ENCODE data around the gene PGAP3.
"Not testable (repeated sequence)": the region's sequence is repeated elsewhere in the genome, so short reads cannot be mapped to it uniquely, and the experiment has no call there.

The PGAP3 gene

GRCh38 chr17:39714234-39714633, 26.4 kb upstream of the PGAP3 start:
- DNase-seq, result no peak

- no peak for DNase-seq
These were observed 24.0 kb upstream of the PGAP3 start for GRCh38 chr17:39711851-39712250.

GRCh38 chr17:39711071-39711470, 23.2 kb upstream of the PGAP3 start:
- DNase-seq, result not testable (repeated sequence)

- DNase-seq, result no peak
These were observed 22.4 kb upstream of the PGAP3 start for GRCh38 chr17:39709998-39710964.

- DNase-seq, result no peak
These were observed 21.6 kb upstream of the PGAP3 start for GRCh38 chr17:39709319-39709997.

- DNase-seq, result no peak
These were observed 19.1 kb upstream of the PGAP3 start for GRCh38 chr17:39706921-39707337.

GRCh38 chr17:39706383-39706782, 18.5 kb upstream of the PGAP3 start:
- DNase-seq, result no peak

GRCh38 chr17:39705786-39706348, 18.0 kb upstream of the PGAP3 start:
- DNase-seq, result no peak

- DNase-seq, result no peak
These were observed 17.1 kb upstream of the PGAP3 start for GRCh38 chr17:39704821-39705551.

- DNase-seq, result no peak
These were observed 16.1 kb upstream of the PGAP3 start for GRCh38 chr17:39703913-39704312.

GRCh38 chr17:39702901-39703893, 15.3 kb upstream of the PGAP3 start:
- DNase-seq, result no peak

- no peak for DNase-seq
These were observed 14.0 kb upstream of the PGAP3 start for GRCh38 chr17:39701784-39702422.

- no peak for DNase-seq
These were observed 13.3 kb upstream of the PGAP3 start for GRCh38 chr17:39701012-39701783.

- no peak for DNase-seq
These were observed 12.5 kb upstream of the PGAP3 start for GRCh38 chr17:39700148-39700987.

GRCh38 chr17:39699818-39700147, 11.9 kb upstream of the PGAP3 start, which contains the start of gene ERBB2:
Gene ERBB2 (plus strand): TSS chr17:39700064. CDS start chr17:39700239, 175 bp downstream.
- DNase-seq, result no peak

- not testable (repeated sequence) for DNase-seq
These were observed 11.4 kb upstream of the PGAP3 start for GRCh38 chr17:39699157-39699817.

GRCh38 chr17:39697961-39698360, 10.1 kb upstream of the PGAP3 start:
- DNase-seq, result no peak

GRCh38 chr17:39696731-39697130, 8.9 kb upstream of the PGAP3 start:
- DNase-seq, result no peak

GRCh38 chr17:39695089-39695474, 7.2 kb upstream of the PGAP3 start:
- DNase-seq, result no peak
